PC-3 (cell line): ENCODE results near the gene ANK3. TPM values are rescaled to one million over a fixed set of nuclear protein-coding genes. Genes with fewer than 3 reads are reported as not detected.
A peak's percentile ranks its signal among the peaks of the same experiment; 100 is the strongest.

Experiments used
- ATAC-seq: fragments of 200-7000 bp; cut with Tn5 transposase; 2 replicates; pipeline ENCODE4 v1.9.1; 2020; ENCODE audit warnings: mild to moderate bottlenecking, moderate library complexity
- BruUV-seq: library from RNA; stranded (reverse); fragments of 400-500 nt; replicated peaks from 2 replicates; lab custom pipeline; 2021; lab: Mats Ljungman, UMichigan
- CTCF ChIA-PET: fragments of 300-600 bp; sonication (Branson Sonifier 250); formaldehyde crosslinking; loops from one replicate; lab custom pipeline; 2022; ENCODE audit warnings: antibody characterized with exemption; lab: Charles Lee
- POLR2A ChIA-PET: fragments of 300-600 bp; sonication (Branson Sonifier 250); formaldehyde crosslinking; loops from one replicate; lab custom pipeline; 2022; ENCODE audit warnings: antibody characterized with exemption; ENCODE audit not compliant: unreplicated experiment; lab: Charles Lee
- DNase-seq: peaks from one replicate; pipeline ENCODE4 v3.0.0-alpha.2; 2015
- H2AFZ ChIP-seq: fragments of 300-600 bp; sonication (generic); 2 replicates; pipeline ENCODE4 v1.6.0; 2016; ENCODE audit warnings: antibody characterized with exemption, low read length
- H3F3A ChIP-seq: fragments of 300-600 bp; sonication (generic); one replicate; pipeline ENCODE4 v1.6.0; 2017; ENCODE audit warnings: antibody characterized with exemption, low read length, control low read depth, mild to moderate bottlenecking; ENCODE audit not compliant: unreplicated experiment
- H3K27ac ChIP-seq: fragments of 300-600 bp; sonication (generic); 2 replicates; pipeline ENCODE4 v1.5.1; 2016; ENCODE audit warnings: mild to moderate bottlenecking, low read length
- H3K27me3 ChIP-seq: fragments of 300-600 bp; sonication (generic); 2 replicates; pipeline ENCODE4 v1.6.1; 2016; ENCODE audit warnings: low read length, mixed read lengths
- H3K36me3 ChIP-seq: fragments of 300-600 bp; sonication (generic); 2 replicates; pipeline ENCODE4 v1.6.1; 2016; ENCODE audit warnings: low read depth, mixed run types, low read length, mixed read lengths
- H3K4me1 ChIP-seq: fragments of 300-600 bp; sonication (generic); 2 replicates; pipeline ENCODE4 v1.5.1; 2016; ENCODE audit warnings: low read length; ENCODE audit not compliant: insufficient read depth
- H3K4me2 ChIP-seq: fragments of 300-600 bp; sonication (generic); 2 replicates; pipeline ENCODE4 v1.6.0; 2016; ENCODE audit warnings: low read length
- H3K4me3 ChIP-seq: fragments of 300-600 bp; sonication (generic); 2 replicates; pipeline ENCODE4 v1.5.1; 2016; ENCODE audit warnings: mild to moderate bottlenecking, low read length, mixed read lengths
- H3K79me2 ChIP-seq: fragments of 300-600 bp; sonication (generic); 2 replicates; pipeline ENCODE4 v1.6.1; 2017; ENCODE audit warnings: low read length, mixed read lengths
- H3K9ac ChIP-seq: fragments of 300-600 bp; sonication (generic); 2 replicates; pipeline ENCODE4 v1.6.0; 2016; ENCODE audit warnings: mild to moderate bottlenecking, low read length
- H3K9me2 ChIP-seq: fragments of 300-600 bp; sonication (generic); replicated peaks from 2 replicates; pipeline ENCODE4 v1.6.1; 2016; ENCODE audit warnings: mixed run types, low read length, mixed read lengths
- H3K9me3 ChIP-seq: fragments of 300-600 bp; sonication (generic); 2 replicates; pipeline ENCODE4 v1.6.1; 2016; ENCODE audit warnings: low read length, mixed read lengths
- H4K20me1 ChIP-seq: fragments of 300-600 bp; sonication (generic); 2 replicates; pipeline ENCODE4 v1.6.1; 2016; ENCODE audit warnings: low read length, mixed read lengths
- CTCF ChIP-seq: fragments of 300-600 bp; sonication (generic); conservative IDR thresholded peaks from 2 replicates; pipeline ENCODE4 v1.5.1; 2017; ENCODE audit warnings: antibody characterized with exemption, low read depth, mild to moderate bottlenecking, low read length
- EZH2 ChIP-seq: fragments of 300-600 bp; sonication (generic); IDR thresholded peaks from one replicate; pipeline ENCODE4 v1.6.1; 2017; ENCODE audit warnings: antibody characterized with exemption, mild to moderate bottlenecking, low read length; ENCODE audit not compliant: unreplicated experiment
- EZH2phosphoT487 ChIP-seq: fragments of 300-600 bp; sonication (generic); IDR thresholded peaks from 2 replicates; pipeline ENCODE4 v1.6.1; 2018; ENCODE audit warnings: mild to moderate bottlenecking, antibody characterized with exemption, low read length, borderline replicate concordance
- intact Hi-C: fragments of 100-400 bp; cut with micrococcal nuclease; formaldehyde crosslinking; loops from 2 replicates; pipeline ENCODE4 v1.9.0; 2023
- total RNA-seq: library from RNA; depleted of rRNA; stranded (reverse); fragments of >200 nt; gene quantifications from 2 replicates; pipeline ENCODE4 v1.2.3, GENCODE V29; 2014

Gene ANK3
- total RNA-seq, 1 experiment from 2014 or later, result 29.5 TPM

GRCh38 chr10:60099998-60100747 lies 289.5 kb downstream of the ANK3 start:
- ChIA-PET CTCF (interaction anchor here (0.5 to 1.1 kb wide), 8 partner anchors 15 to 1059 kb away, joined by 3 to 25 read pairs (median 4); no protein-coding TSS in a partner anchor), POLR2A (no interaction called here)
- Histone ChIP-seq H3K36me3 (no peaks in the 10 kb centered on the region), H3K27me3 (no peaks in the 10 kb centered on the region), H2AFZ (no peak overlapping the region), H3F3A (no peaks in the 10 kb centered on the region), H3K9me3 (no peaks in the 10 kb centered on the region), H3K9ac (no peak overlapping the region), H4K20me1 (no peaks in the 10 kb centered on the region), H3K4me3 (no peak overlapping the region), H3K4me1 (peaks cover 14% of the 10 kb centered on the region), H3K27ac (no peak overlapping the region), H3K9me2 (no peaks in the 10 kb centered on the region), H3K4me2 (no peak overlapping the region), H3K79me2 (no peaks in the 10 kb centered on the region)
- intact Hi-C loops, result loop anchor here (1.0 kb wide), 3 partner anchors 15 to 334 kb away; no protein-coding TSS in a partner anchor
- peak; percentile 92 for TF ChIP-seq CTCF
- TF ChIP-seq EZH2phosphoT487, result no peak
- no peak for TF ChIP-seq EZH2
- ATAC-seq (peak; percentile 61), DNase-seq (peak; percentile 88)
- BruUV-seq, result no TSS peak

- no peaks in the 10 kb centered on the region for H3K36me3 ChIP-seq
- no peak overlapping the region for H3K4me2 ChIP-seq
- no peaks in the 10 kb centered on the region for H3K9me3 ChIP-seq
- no peak for TF ChIP-seq EZH2
- peak; percentile 92 for TF ChIP-seq CTCF
- H3F3A ChIP-seq, result no peaks in the 10 kb centered on the region
- peaks cover 14% of the 10 kb centered on the region for H3K4me1 ChIP-seq
- no peaks in the 10 kb centered on the region for H3K27me3 ChIP-seq
- H3K9me2 ChIP-seq, result no peaks in the 10 kb centered on the region
- DNase-seq (peak; percentile 62), ATAC-seq (peak; percentile 37; the same call in 1 of the 2 replicates)
- H2AFZ ChIP-seq, result no peak overlapping the region
- intact Hi-C loops, result no loop called here
- ChIA-PET CTCF (interaction anchor here (1.1 kb wide), 1 partner anchor 16 kb away, joined by 4 read pairs; no protein-coding TSS in a partner anchor), POLR2A (no interaction called here)
- no peaks in the 10 kb centered on the region for H4K20me1 ChIP-seq
- no peak overlapping the region for H3K4me3 ChIP-seq
- no TSS peak for BruUV-seq
- H3K79me2 ChIP-seq, result no peaks in the 10 kb centered on the region
- no peak overlapping the region for H3K9ac ChIP-seq
- no peak overlapping the region for H3K27ac ChIP-seq
Measured at GRCh38 chr10:60098677-60099601, 290.7 kb downstream of the ANK3 start.
